ENCODE data around the gene CHFR. TPM values are rescaled to one million over a fixed set of nuclear protein-coding genes. Genes with fewer than 3 reads are reported as not detected.

The CHFR gene
- total and polyA plus RNA-seq, 2 experiments from 2014 or later: 24.3 to 26.5 TPM

GRCh38 chr12:132828706-132829534 is 58.5 kb downstream of the CHFR start, which contains the start of gene GOLGA3:
Gene GOLGA3 (minus strand): TSS chr12:132828869. CDS start chr12:132822128, 6,741 bp downstream.
- no peaks in the 10 kb centered on the region for H3K27me3 ChIP-seq (replicated peaks; ENCODE audit: insufficient read depth)
- peaks cover 14% of the 10 kb centered on the region for H3K4me1 ChIP-seq (ENCODE audit: insufficient read depth)
- peak within 1 kb of the TSS; percentile 100 for H3K9ac ChIP-seq
- TF ChIP-seq EZH2phosphoT487 (IDR thresholded peaks at IDR 0.05; ENCODE audit: insufficient read depth, low read depth): no peak
- TF ChIP-seq EZH2 (IDR thresholded peaks at IDR 0.05; ENCODE audit: insufficient read depth, poor library complexity, severe bottlenecking): no peak
- H3K27ac ChIP-seq: peak within 1 kb of the TSS; percentile 98
- in situ Hi-C loops (cut with MboI): no loop called here
- H2AFZ ChIP-seq: peak within 1 kb of the TSS; percentile 85
- H3F3A ChIP-seq (ENCODE audit: insufficient read depth): peaks cover 15% of the 10 kb centered on the region
- H3K36me3 ChIP-seq (ENCODE audit: low read depth): peaks cover 26% of the 10 kb centered on the region; the same call in 1 of the 2 replicates
- H3K9me3 ChIP-seq (ENCODE audit: low read depth): no peaks in the 10 kb centered on the region
- H3K4me3 ChIP-seq: peak within 1 kb of the TSS; percentile 99
- peak; percentile 96 for DNase-seq
- WGBS, 2 experiments (ENCODE audit: low coverage in 1 of 2, low lambda C conversion rate in 2 of 2, missing lambda C conversion rate in 2 of 2): 3% methylated on average over 65 to 69 of the region's 78 CpGs
- peak within 1 kb of the TSS; percentile 88 for H3K4me2 ChIP-seq (ENCODE audit: unreplicated experiment)
- peaks cover 45% of the 10 kb centered on the region for H3K79me2 ChIP-seq (ENCODE audit: insufficient read depth)
- H3K9me2 ChIP-seq (ENCODE audit: insufficient read depth): no peaks in the 10 kb centered on the region
- H4K20me1 ChIP-seq (ENCODE audit: insufficient read depth): no peaks in the 10 kb centered on the region; the same call in 1 of the 2 replicates

- peaks cover 19% of the 10 kb centered on the region for H3F3A ChIP-seq (ENCODE audit: insufficient read depth)
- H3K4me2 ChIP-seq (ENCODE audit: unreplicated experiment): peak overlapping the region; percentile 88
- H4K20me1 ChIP-seq (ENCODE audit: insufficient read depth): peaks cover 4% of the 10 kb centered on the region; the same call in 1 of the 2 replicates
- peaks cover 54% of the 10 kb centered on the region for H3K79me2 ChIP-seq (ENCODE audit: insufficient read depth)
- H3K36me3 ChIP-seq (ENCODE audit: low read depth): peaks cover 26% of the 10 kb centered on the region; the same call in 1 of the 2 replicates
- peak overlapping the region; percentile 99 for H3K4me3 ChIP-seq
- TF ChIP-seq EZH2 (IDR thresholded peaks at IDR 0.05; ENCODE audit: insufficient read depth, poor library complexity, severe bottlenecking) (no peak), EZH2phosphoT487 (IDR thresholded peaks at IDR 0.05; ENCODE audit: insufficient read depth, low read depth) (no peak)
- H3K9me3 ChIP-seq (ENCODE audit: low read depth): no peaks in the 10 kb centered on the region
- DNase-seq: peak; percentile 88
- no peaks in the 10 kb centered on the region for H3K9me2 ChIP-seq (ENCODE audit: insufficient read depth)
- peak overlapping the region; percentile 17; the same call in 1 of the 2 replicates for H2AFZ ChIP-seq
- no peaks in the 10 kb centered on the region for H3K27me3 ChIP-seq (replicated peaks; ENCODE audit: insufficient read depth)
- WGBS, 2 experiments (ENCODE audit: low coverage in 1 of 2, low lambda C conversion rate in 2 of 2, missing lambda C conversion rate in 2 of 2): 4 to 5% methylated on average over 42 to 54 of the region's 59 CpGs
- in situ Hi-C loops (cut with MboI): no loop called here
- peak overlapping the region; percentile 100 for H3K9ac ChIP-seq
- peaks cover 14% of the 10 kb centered on the region for H3K4me1 ChIP-seq (ENCODE audit: insufficient read depth)
- H3K27ac ChIP-seq: peak overlapping the region; percentile 98
These were observed 59.4 kb downstream of the CHFR start for GRCh38 chr12:132827763-132828703.

- Histone ChIP-seq H3K4me2 (ENCODE audit: unreplicated experiment) (no peak overlapping the region), H3K79me2 (ENCODE audit: insufficient read depth) (peaks cover 76% of the 10 kb centered on the region), H2AFZ (no peak overlapping the region), H4K20me1 (ENCODE audit: insufficient read depth) (peaks cover 5% of the 10 kb centered on the region; the same call in 1 of the 2 replicates), H3K36me3 (ENCODE audit: low read depth) (peaks cover 32% of the 10 kb centered on the region; the same call in 1 of the 2 replicates), H3K9me2 (ENCODE audit: insufficient read depth) (no peaks in the 10 kb centered on the region), H3K9ac (no peak overlapping the region), H3K27me3 (replicated peaks; ENCODE audit: insufficient read depth) (no peaks in the 10 kb centered on the region), H3K4me3 (no peak overlapping the region), H3K27ac (no peak overlapping the region), H3F3A (ENCODE audit: insufficient read depth) (peaks cover 14% of the 10 kb centered on the region), H3K4me1 (ENCODE audit: insufficient read depth) (peaks cover 14% of the 10 kb centered on the region), H3K9me3 (ENCODE audit: low read depth) (no peaks in the 10 kb centered on the region)
- TF ChIP-seq EZH2phosphoT487 (IDR thresholded peaks at IDR 0.05; ENCODE audit: insufficient read depth, low read depth): no peak
- TF ChIP-seq EZH2 (IDR thresholded peaks at IDR 0.05; ENCODE audit: insufficient read depth, poor library complexity, severe bottlenecking): no peak
- in situ Hi-C loops (cut with MboI): no loop called here
- DNase-seq: no peak
- 83% methylated on average over 16 of the region's 16 CpGs for WGBS, 2 experiments (ENCODE audit: low coverage in 1 of 2, low lambda C conversion rate in 2 of 2, missing lambda C conversion rate in 2 of 2)
These were observed 61.5 kb downstream of the CHFR start for GRCh38 chr12:132825861-132826260.

GRCh38 chr12:132825089-132825488 is 62.3 kb downstream of the CHFR start:
- H3K9ac ChIP-seq: no peak overlapping the region
- H3K4me3 ChIP-seq: no peak overlapping the region
- peaks cover 84% of the 10 kb centered on the region for H3K79me2 ChIP-seq (ENCODE audit: insufficient read depth)
- no peak overlapping the region for H2AFZ ChIP-seq
- 91% methylated on average over 18 of the region's 18 CpGs for WGBS, 2 experiments (ENCODE audit: low coverage in 1 of 2, low lambda C conversion rate in 2 of 2, missing lambda C conversion rate in 2 of 2)
- no peak for DNase-seq
- H3K36me3 ChIP-seq (ENCODE audit: low read depth): peaks cover 38% of the 10 kb centered on the region
- peaks cover 5% of the 10 kb centered on the region; the same call in 1 of the 2 replicates for H4K20me1 ChIP-seq (ENCODE audit: insufficient read depth)
- TF ChIP-seq EZH2phosphoT487 (IDR thresholded peaks at IDR 0.05; ENCODE audit: insufficient read depth, low read depth) (no peak), EZH2 (IDR thresholded peaks at IDR 0.05; ENCODE audit: insufficient read depth, poor library complexity, severe bottlenecking) (no peak)
- in situ Hi-C loops (cut with MboI): no loop called here
- peaks cover 14% of the 10 kb centered on the region for H3F3A ChIP-seq (ENCODE audit: insufficient read depth)
- H3K9me2 ChIP-seq (ENCODE audit: insufficient read depth): no peaks in the 10 kb centered on the region
- peaks cover 14% of the 10 kb centered on the region for H3K4me1 ChIP-seq (ENCODE audit: insufficient read depth)
- H3K9me3 ChIP-seq (ENCODE audit: low read depth): no peaks in the 10 kb centered on the region
- H3K27ac ChIP-seq: no peak overlapping the region
- H3K4me2 ChIP-seq (ENCODE audit: unreplicated experiment): no peak overlapping the region
- no peaks in the 10 kb centered on the region for H3K27me3 ChIP-seq (replicated peaks; ENCODE audit: insufficient read depth)

All from GM23248 (cell line).